Measurements from ENCODE around the gene FOXB2. TPM values are rescaled to one million over a fixed set of nuclear protein-coding genes. Genes with fewer than 3 reads are reported as not detected.

The FOXB2 gene
- total and polyA plus RNA-seq, 2 donors, result 0.02 TPM; not detected in 1

- peaks cover 88 to 96% of the 10 kb centered on the region in 2 donors for H3K27me3 ChIP-seq (ENCODE audit: control insufficient read depth in 2 of 2, insufficient read depth in 1 of 2, low read length in 1 of 2)
- peaks cover 0 to 5% of the 10 kb centered on the region in 2 donors for H3K9me3 ChIP-seq (ENCODE audit: control insufficient read depth in 2 of 2, insufficient read depth in 1 of 2, low read length in 1 of 2)
- no peak overlapping the region for H3K4me3 ChIP-seq (ENCODE audit: low read length in 2 of 2)
- WGBS, result 10% methylated on average over 38 of the region's 38 CpGs
- no peak for DNase-seq (ENCODE audit: low read depth in 6 of 9, low spot score in 9 of 9)
- H3K4me1 ChIP-seq (ENCODE audit: control insufficient read depth in 2 of 2, insufficient read depth in 2 of 2, low read length in 2 of 2), result peaks cover 0 to 8% of the 10 kb centered on the region in 2 donors
- no peak overlapping the region for H3K27ac ChIP-seq (ENCODE audit: low read depth in 1 of 2, low read length in 1 of 2)
- H3K36me3 ChIP-seq (ENCODE audit: control insufficient read depth in 2 of 2, insufficient read depth in 2 of 2, low read length in 1 of 2), result no peaks in the 10 kb centered on the region
Observed at GRCh38 chr9:77014597-77015263, 4.7 kb upstream of the FOXB2 start.

GRCh38 chr9:77015327-77016048, 4.0 kb upstream of the FOXB2 start:
- no peaks in the 10 kb centered on the region for H3K36me3 ChIP-seq (ENCODE audit: control insufficient read depth in 2 of 2, insufficient read depth in 2 of 2, low read length in 1 of 2)
- no peak overlapping the region for H3K27ac ChIP-seq (ENCODE audit: low read depth in 1 of 2, low read length in 1 of 2)
- H3K9me3 ChIP-seq (ENCODE audit: control insufficient read depth in 2 of 2, insufficient read depth in 1 of 2, low read length in 1 of 2), result peaks cover 0 to 5% of the 10 kb centered on the region in 2 donors
- peaks cover 92 to 98% of the 10 kb centered on the region in 2 donors for H3K27me3 ChIP-seq (ENCODE audit: control insufficient read depth in 2 of 2, insufficient read depth in 1 of 2, low read length in 1 of 2)
- H3K4me3 ChIP-seq (ENCODE audit: low read length in 2 of 2), result no peak overlapping the region
- 10% methylated on average over 31 of the region's 31 CpGs for WGBS
- DNase-seq (ENCODE audit: low read depth in 6 of 9, low spot score in 9 of 9), result no peak
- H3K4me1 ChIP-seq (ENCODE audit: control insufficient read depth in 2 of 2, insufficient read depth in 2 of 2, low read length in 2 of 2), result peaks cover 0 to 8% of the 10 kb centered on the region in 2 donors

GRCh38 chr9:77016121-77016525, 3.3 kb upstream of the FOXB2 start:
- peaks cover 94 to 98% of the 10 kb centered on the region in 2 donors for H3K27me3 ChIP-seq (ENCODE audit: control insufficient read depth in 2 of 2, insufficient read depth in 1 of 2, low read length in 1 of 2)
- WGBS, result 2% methylated on average over 37 of the region's 37 CpGs
- peaks cover 0 to 5% of the 10 kb centered on the region in 2 donors for H3K9me3 ChIP-seq (ENCODE audit: control insufficient read depth in 2 of 2, insufficient read depth in 1 of 2, low read length in 1 of 2)
- H3K4me1 ChIP-seq (ENCODE audit: control insufficient read depth in 2 of 2, insufficient read depth in 2 of 2, low read length in 2 of 2), result peaks cover 0 to 8% of the 10 kb centered on the region in 2 donors
- no peak overlapping the region for H3K4me3 ChIP-seq (ENCODE audit: low read length in 2 of 2)
- DNase-seq (ENCODE audit: low read depth in 6 of 9, low spot score in 9 of 9), result no peak
- no peak overlapping the region for H3K27ac ChIP-seq (ENCODE audit: low read depth in 1 of 2, low read length in 1 of 2)
- H3K36me3 ChIP-seq (ENCODE audit: control insufficient read depth in 2 of 2, insufficient read depth in 2 of 2, low read length in 1 of 2), result no peaks in the 10 kb centered on the region

GRCh38 chr9:77016526-77017504, 2.6 kb upstream of the FOXB2 start:
- WGBS, result 6% methylated on average over 47 of the region's 47 CpGs

GRCh38 chr9:77017505-77017894, 2.0 kb upstream of the FOXB2 start:
- Histone ChIP-seq H3K4me3 (ENCODE audit: low read length in 2 of 2) (no peak overlapping the region), H3K4me1 (ENCODE audit: control insufficient read depth in 2 of 2, insufficient read depth in 2 of 2, low read length in 2 of 2) (peaks cover 0 to 8% of the 10 kb centered on the region in 2 donors), H3K9me3 (ENCODE audit: control insufficient read depth in 2 of 2, insufficient read depth in 1 of 2, low read length in 1 of 2) (peaks cover 0 to 5% of the 10 kb centered on the region in 2 donors), H3K27ac (ENCODE audit: low read depth in 1 of 2, low read length in 1 of 2) (no peak overlapping the region), H3K36me3 (ENCODE audit: control insufficient read depth in 2 of 2, insufficient read depth in 2 of 2, low read length in 1 of 2) (no peaks in the 10 kb centered on the region), H3K27me3 (ENCODE audit: control insufficient read depth in 2 of 2, insufficient read depth in 1 of 2, low read length in 1 of 2) (peaks cover 94 to 100% of the 10 kb centered on the region in 2 donors)
- WGBS, result 9% methylated on average over 5 of the region's 5 CpGs
- DNase-seq (ENCODE audit: low read depth in 6 of 9, low spot score in 9 of 9), result no peak

More at GRCh38 chr9:77016526-77017504, 2.6 kb upstream of the FOXB2 start:
- peaks cover 0 to 9% of the 10 kb centered on the region in 2 donors for H3K4me1 ChIP-seq (ENCODE audit: control insufficient read depth in 2 of 2, insufficient read depth in 2 of 2, low read length in 2 of 2)
- H3K36me3 ChIP-seq (ENCODE audit: control insufficient read depth in 2 of 2, insufficient read depth in 2 of 2, low read length in 1 of 2), result no peaks in the 10 kb centered on the region
- no peak for DNase-seq (ENCODE audit: low read depth in 6 of 9, low spot score in 9 of 9)
- H3K27ac ChIP-seq (ENCODE audit: low read depth in 1 of 2, low read length in 1 of 2), result no peak overlapping the region
- H3K4me3 ChIP-seq (ENCODE audit: low read length in 2 of 2), result no peak overlapping the region
- peaks cover 94 to 100% of the 10 kb centered on the region in 2 donors for H3K27me3 ChIP-seq (ENCODE audit: control insufficient read depth in 2 of 2, insufficient read depth in 1 of 2, low read length in 1 of 2)
- H3K9me3 ChIP-seq (ENCODE audit: control insufficient read depth in 2 of 2, insufficient read depth in 1 of 2, low read length in 1 of 2), result peaks cover 0 to 5% of the 10 kb centered on the region in 2 donors

GRCh38 chr9:77018058-77018968, 1.1 kb upstream of the FOXB2 start:
- no peak overlapping the region for H3K4me3 ChIP-seq (ENCODE audit: low read length in 2 of 2)
- H3K4me1 ChIP-seq (ENCODE audit: control insufficient read depth in 2 of 2, insufficient read depth in 2 of 2, low read length in 2 of 2), result peaks cover 0 to 8% of the 10 kb centered on the region in 2 donors
- H3K27me3 ChIP-seq (ENCODE audit: control insufficient read depth in 2 of 2, insufficient read depth in 1 of 2, low read length in 1 of 2), result peaks cover 94 to 100% of the 10 kb centered on the region in 2 donors
- no peaks in the 10 kb centered on the region for H3K36me3 ChIP-seq (ENCODE audit: control insufficient read depth in 2 of 2, insufficient read depth in 2 of 2, low read length in 1 of 2)
- H3K9me3 ChIP-seq (ENCODE audit: control insufficient read depth in 2 of 2, insufficient read depth in 1 of 2, low read length in 1 of 2), result peaks cover 0 to 5% of the 10 kb centered on the region in 2 donors
- 2% methylated on average over 64 of the region's 64 CpGs for WGBS
- DNase-seq (ENCODE audit: low read depth in 6 of 9, low spot score in 9 of 9), result no peak
- H3K27ac ChIP-seq (ENCODE audit: low read depth in 1 of 2, low read length in 1 of 2), result no peak overlapping the region

- no peak overlapping the region for H3K4me3 ChIP-seq (ENCODE audit: low read length in 2 of 2)
- 7% methylated on average over 12 of the region's 12 CpGs for WGBS
- peaks cover 0 to 5% of the 10 kb centered on the region in 2 donors for H3K9me3 ChIP-seq (ENCODE audit: control insufficient read depth in 2 of 2, insufficient read depth in 1 of 2, low read length in 1 of 2)
- peaks cover 0 to 8% of the 10 kb centered on the region in 2 donors for H3K4me1 ChIP-seq (ENCODE audit: control insufficient read depth in 2 of 2, insufficient read depth in 2 of 2, low read length in 2 of 2)
- DNase-seq (ENCODE audit: low read depth in 6 of 9, low spot score in 9 of 9), result no peak
- H3K27ac ChIP-seq (ENCODE audit: low read depth in 1 of 2, low read length in 1 of 2), result no peak overlapping the region
- H3K27me3 ChIP-seq (ENCODE audit: control insufficient read depth in 2 of 2, insufficient read depth in 1 of 2, low read length in 1 of 2), result peaks cover 94 to 100% of the 10 kb centered on the region in 2 donors
- no peaks in the 10 kb centered on the region for H3K36me3 ChIP-seq (ENCODE audit: control insufficient read depth in 2 of 2, insufficient read depth in 2 of 2, low read length in 1 of 2)
Observed at GRCh38 chr9:77018969-77019235, 553 bp upstream of the FOXB2 start.

GRCh38 chr9:77019926-77020412, 514 bp downstream of the FOXB2 start:
- Histone ChIP-seq H3K27me3 (ENCODE audit: control insufficient read depth in 2 of 2, insufficient read depth in 1 of 2, low read length in 1 of 2) (peaks cover 91 to 100% of the 10 kb centered on the region in 2 donors), H3K4me3 (ENCODE audit: low read length in 2 of 2) (no peak overlapping the region)
- WGBS, result 5% methylated on average over 58 of the region's 58 CpGs

More at GRCh38 chr9:77019926-77020412, 514 bp downstream of the FOXB2 start:
- DNase-seq (ENCODE audit: low read depth in 6 of 9, low spot score in 9 of 9), result no peak
- H3K36me3 ChIP-seq (ENCODE audit: control insufficient read depth in 2 of 2, insufficient read depth in 2 of 2, low read length in 1 of 2), result no peaks in the 10 kb centered on the region
- no peak overlapping the region for H3K27ac ChIP-seq (ENCODE audit: low read depth in 1 of 2, low read length in 1 of 2)
- H3K9me3 ChIP-seq (ENCODE audit: control insufficient read depth in 2 of 2, insufficient read depth in 1 of 2, low read length in 1 of 2), result peaks cover 0 to 5% of the 10 kb centered on the region in 2 donors
- H3K4me1 ChIP-seq (ENCODE audit: control insufficient read depth in 2 of 2, insufficient read depth in 2 of 2, low read length in 2 of 2), result peaks cover 0 to 8% of the 10 kb centered on the region in 2 donors
